H1 (cell line): ENCODE results near the gene DGCR6L. TPM values are rescaled to one million over a fixed set of nuclear protein-coding genes. Genes with fewer than 3 reads are reported as not detected.
"Not testable (repeated sequence)": the region's sequence is repeated elsewhere in the genome, so short reads cannot be mapped to it uniquely, and the experiment has no call there.

Source experiments
- CTCF ChIA-PET: fragments of 300-600 bp; sonication (Branson Sonifier 250); formaldehyde crosslinking; loops from one replicate; lab custom pipeline; 2021; ENCODE audit not compliant: partially characterized antibody; lab: Charles Lee
- POLR2A ChIA-PET: fragments of 300-600 bp; sonication (Branson Sonifier 250); formaldehyde crosslinking; loops from one replicate; lab custom pipeline; 2021; ENCODE audit warnings: inconsistent platforms; ENCODE audit not compliant: partially characterized antibody; lab: Charles Lee
- DNase-seq, 2 experiments: peaks; one replicate each; pipeline versions ENCODE4 v3.0.0 to v3.0.0-alpha.2; 2010 to 2022; ENCODE audit warnings: low spot score in 2 of 2, low read depth in 1 of 2, mixed read lengths in 1 of 2
- FAIRE-seq: peaks from 2 replicates; lab custom pipeline; 2011; peaks lifted over from hg19 to GRCh38; lab: Jason Lieb, UNC
- H2AFZ ChIP-seq: 2 replicates; pipeline ENCODE4 v1.8.1; 2012; ENCODE audit warnings: low read length, inconsistent platforms
- H2AK5ac ChIP-seq: 2 replicates; pipeline ENCODE4 v1.6.1; 2013; ENCODE audit warnings: low read depth, low read length
- H2BK120ac ChIP-seq: replicated peaks from 2 replicates; pipeline ENCODE3; 2013; ENCODE audit warnings: low read depth, low read length, inconsistent platforms
- H2BK12ac ChIP-seq: 2 replicates; pipeline ENCODE4 v1.6.1; 2013; ENCODE audit warnings: low read depth, low read length
- H2BK15ac ChIP-seq: 2 replicates; pipeline ENCODE4 v1.6.1; 2013; ENCODE audit warnings: low read length
- H2BK20ac ChIP-seq: 2 replicates; pipeline ENCODE4 v1.6.1; 2013; ENCODE audit warnings: low read length
- H2BK5ac ChIP-seq: 2 replicates; pipeline ENCODE4 v1.6.1; 2013; ENCODE audit warnings: low read depth, low read length
- H3K14ac ChIP-seq: 2 replicates; pipeline ENCODE4 v1.6.1; 2013; ENCODE audit warnings: inconsistent platforms; ENCODE audit not compliant: insufficient read length
- H3K18ac ChIP-seq: 2 replicates; pipeline ENCODE4 v1.6.1; 2013; ENCODE audit warnings: low read length; ENCODE audit errors: extremely low read depth
- H3K23ac ChIP-seq: 2 replicates; pipeline ENCODE4 v1.6.1; 2013; ENCODE audit warnings: inconsistent platforms; ENCODE audit not compliant: insufficient read length
- H3K23me2 ChIP-seq: 2 replicates; pipeline ENCODE4 v1.6.1; 2013; ENCODE audit warnings: low read depth, low read length
- H3K27ac ChIP-seq: 2 replicates; pipeline ENCODE4 v1.6.1; 2011; ENCODE audit warnings: low read depth, low read length, inconsistent platforms
- H3K27me3 ChIP-seq, 4 experiments: replicated peaks in 1 of 4; 1 replicate in 1 of 4; 2 replicates in 3 of 4; pipeline versions ENCODE4 v1.6.1 to v1.8.1; 2011 to 2013; ENCODE audit warnings: low read length in 3 of 4, mild to moderate bottlenecking in 3 of 4, inconsistent platforms in 2 of 4, mixed read lengths in 2 of 4, moderate library complexity in 1 of 4; ENCODE audit not compliant: control insufficient read depth in 3 of 4, insufficient read depth in 3 of 4; ENCODE audit errors: extremely low read depth in 1 of 4
- H3K36me3 ChIP-seq, 4 experiments: 2 replicates each; pipeline versions ENCODE4 v1.6.1 to v1.8.1; 2011 to 2013; ENCODE audit warnings: mild to moderate bottlenecking in 4 of 4, low read length in 3 of 4, moderate library complexity in 2 of 4, control low read depth in 1 of 4, inconsistent platforms in 1 of 4; ENCODE audit not compliant: insufficient read depth in 4 of 4, control insufficient read depth in 2 of 4
- H3K4ac ChIP-seq: replicated peaks from 2 replicates; pipeline ENCODE3; 2013; ENCODE audit warnings: low read length, low read depth, mixed read lengths, inconsistent platforms; ENCODE audit not compliant: insufficient read length
- H3K4me1 ChIP-seq, 4 experiments: replicated peaks in 1 of 4; 1 replicate in 1 of 4; 2 replicates in 3 of 4; pipeline versions ENCODE4 v1.6.1 to v1.8.1; 2011 to 2013; ENCODE audit warnings: low read length in 3 of 4, inconsistent platforms in 2 of 4, mixed read lengths in 1 of 4; ENCODE audit not compliant: insufficient read depth in 4 of 4, control insufficient read depth in 3 of 4
- H3K4me2 ChIP-seq, 2 experiments: 2 replicates each; pipeline versions ENCODE4 v1.6.1 to v1.8.1; 2011 to 2013; ENCODE audit warnings: low read depth in 2 of 2, low read length in 2 of 2, control low read depth in 1 of 2, inconsistent platforms in 1 of 2, mild to moderate bottlenecking in 1 of 2; ENCODE audit not compliant: insufficient read depth in 1 of 2
- H3K4me3 ChIP-seq, 4 experiments: fragments of 200-600, 300-600 bp in 1 of 4; sonication (generic), shearing (Covaris generic), sonication (Bioruptor Twin) in 1 of 4; 2 replicates each; pipeline versions ENCODE4 v1.5.1 to v1.8.1; 2011 to 2016; ENCODE audit warnings: low read length in 4 of 4, low read depth in 3 of 4, control low read depth in 2 of 4, inconsistent platforms in 2 of 4, mild to moderate bottlenecking in 2 of 4, mixed read lengths in 1 of 4, moderate library complexity in 1 of 4; ENCODE audit not compliant: insufficient read depth in 2 of 4; ENCODE audit errors: extremely low read depth in 1 of 4
- H3K56ac ChIP-seq: replicated peaks from 2 replicates; pipeline ENCODE3; 2013; ENCODE audit warnings: low read depth, mild to moderate bottlenecking, mixed read lengths, low read length, inconsistent platforms; ENCODE audit not compliant: insufficient read length
- H3K79me1 ChIP-seq: 2 replicates; pipeline ENCODE4 v1.6.1; 2013; ENCODE audit warnings: low read depth, low read length, control low read depth
- H3K79me2 ChIP-seq, 2 experiments: 2 replicates each; pipeline versions ENCODE4 v1.6.1 to v1.8.1; 2012 to 2013; ENCODE audit warnings: low read length in 2 of 2, mild to moderate bottlenecking in 2 of 2, inconsistent platforms in 1 of 2; ENCODE audit not compliant: insufficient read depth in 2 of 2, control insufficient read depth in 1 of 2
- H3K9ac ChIP-seq, 4 experiments: replicated peaks in 1 of 4; 1 replicate in 1 of 4; 2 replicates in 3 of 4; pipeline versions ENCODE4 v1.6.1 to v1.8.1; 2011 to 2013; ENCODE audit warnings: low read depth in 3 of 4, low read length in 3 of 4, control low read depth in 2 of 4, mild to moderate bottlenecking in 2 of 4, moderate library complexity in 2 of 4, inconsistent platforms in 1 of 4; ENCODE audit errors: extremely low read depth in 1 of 4
- H3K9me3 ChIP-seq, 2 experiments: 2 replicates each; pipeline versions ENCODE4 v1.6.1 to v1.8.1; 2012 to 2013; ENCODE audit warnings: mild to moderate bottlenecking in 2 of 2, moderate library complexity in 2 of 2, control low read depth in 1 of 2, inconsistent platforms in 1 of 2, low read depth in 1 of 2, low read length in 1 of 2, mixed read lengths in 1 of 2; ENCODE audit not compliant: insufficient read depth in 2 of 2
- H4K20me1 ChIP-seq, 2 experiments: replicated peaks in 1 of 2; 2 replicates each; pipeline versions ENCODE3 to v1.8.1; 2011 to 2013; ENCODE audit warnings: inconsistent platforms in 2 of 2, low read length in 2 of 2, mild to moderate bottlenecking in 1 of 2; ENCODE audit not compliant: insufficient read depth in 2 of 2, control insufficient read depth in 1 of 2
- H4K5ac ChIP-seq: 2 replicates; pipeline ENCODE4 v1.6.1; 2013; ENCODE audit warnings: low read length, low read depth, mixed read lengths, inconsistent platforms; ENCODE audit not compliant: insufficient read length
- H4K8ac ChIP-seq: 2 replicates; pipeline ENCODE4 v1.8.0; 2013; ENCODE audit warnings: mild to moderate bottlenecking, moderate library complexity, low read length, inconsistent platforms; ENCODE audit not compliant: insufficient read depth; ENCODE audit errors: extremely low read depth
- H4K91ac ChIP-seq: replicated peaks from 2 replicates; pipeline ENCODE3; 2013; ENCODE audit warnings: low read length, mixed read lengths, inconsistent platforms; ENCODE audit not compliant: insufficient read length
- WGBS, 2 experiments: shearing (Covaris generic) in 1 of 2; methylation state at CpG; one replicate each; pipeline versions ENCODE4 v1.1.6 to v1.1.7; 2013 to 2015; ENCODE audit warnings: low lambda C conversion rate in 2 of 2, mixed read lengths in 2 of 2, inconsistent platforms in 1 of 2, low coverage in 1 of 2, missing lambda C conversion rate in 1 of 2; ENCODE audit not compliant: insufficient replicate concordance in 2 of 2, insufficient coverage in 1 of 2, insufficient read length in 1 of 2; ENCODE audit errors: extremely low coverage in 1 of 2, missing lambda C conversion rate in 1 of 2; 5-methylcytosine and 5-hydroxymethylcytosine counted together
- polyA plus RNA-seq, 7 experiments: library from polyadenylated mRNA; depleted of rRNA in 3 of 7; stranded (reverse) in 5 of 7; unstranded in 2 of 7; fragments of >200 nt in 5 of 7; fragments of 200-250 nt in 2 of 7; gene quantifications; 1 replicate in 5 of 7; 2 replicates in 1 of 7; 4 replicates in 1 of 7; pipeline versions ENCODE4 v1.2.1 to v1.2.3, GENCODE V29; 2011 to 2013; ENCODE audit warnings: missing spikeins in 2 of 7, mixed read lengths in 2 of 7
- total RNA-seq: library from RNA; stranded (reverse); fragmentation: NEBNext Ultra II Directional; extraction: Animal tissue kit (Norgen Biotek cat#: 25700); gene quantifications from 2 replicates; pipeline ENCODE4 v1.2.1, GENCODE V29; 2021

The DGCR6L gene
- total and polyA plus RNA-seq, 2 of the 8 experiments (the other 6 are each of a cell fraction or from before 2014, with no cell fraction given): 43.6 to 72.6 TPM

- DNase-seq: peak in 1 of 2 experiments; percentile 23
- WGBS, 2 experiments: 78% methylated on average over 8 of the region's 11 CpGs; no CpG with 5 or more reads in 1 of the 2 experiments
- FAIRE-seq, POLR2A ChIA-PET, H4K8ac ChIP-seq, H3K27me3 ChIP-seq, H3K4ac ChIP-seq, H4K5ac ChIP-seq, H2AK5ac ChIP-seq, H3K23ac ChIP-seq, H3K79me2 ChIP-seq, H4K91ac ChIP-seq, H3K36me3 ChIP-seq, H3K14ac ChIP-seq, H3K4me1 ChIP-seq, H3K56ac ChIP-seq, H2BK5ac ChIP-seq, H3K79me1 ChIP-seq, H2BK120ac ChIP-seq, H3K9me3 ChIP-seq, H3K23me2 ChIP-seq, H2AFZ ChIP-seq, H3K9ac ChIP-seq, H2BK12ac ChIP-seq, H2BK20ac ChIP-seq, H4K20me1 ChIP-seq, CTCF ChIA-PET, H3K18ac ChIP-seq, H3K27ac ChIP-seq, H2BK15ac ChIP-seq, H3K4me2 ChIP-seq, H3K4me3 ChIP-seq: not testable (repeated sequence)
Observed at GRCh38 chr22:20364335-20365260, 44.7 kb upstream of the DGCR6L start.
